Stimulated activated CD4-positive, alpha-beta T cell treated with anti-CD3 and anti-CD28 coated beads, Interleukin-4, amount 100 ng/mL, for 48 hours (primary cell): Measurements from ENCODE around the gene CCDC85B.
"Not testable (repeated sequence)": the region's sequence is repeated elsewhere in the genome, so short reads cannot be mapped to it uniquely, and the experiment has no call there.

Source experiments
- DNase-seq, 2 donors: peaks; one replicate each; pipeline ENCODE4 v3.0.0-alpha.2; 2020; ENCODE audit warnings: low read depth in 2 of 2

Gene CCDC85B

DNA sequence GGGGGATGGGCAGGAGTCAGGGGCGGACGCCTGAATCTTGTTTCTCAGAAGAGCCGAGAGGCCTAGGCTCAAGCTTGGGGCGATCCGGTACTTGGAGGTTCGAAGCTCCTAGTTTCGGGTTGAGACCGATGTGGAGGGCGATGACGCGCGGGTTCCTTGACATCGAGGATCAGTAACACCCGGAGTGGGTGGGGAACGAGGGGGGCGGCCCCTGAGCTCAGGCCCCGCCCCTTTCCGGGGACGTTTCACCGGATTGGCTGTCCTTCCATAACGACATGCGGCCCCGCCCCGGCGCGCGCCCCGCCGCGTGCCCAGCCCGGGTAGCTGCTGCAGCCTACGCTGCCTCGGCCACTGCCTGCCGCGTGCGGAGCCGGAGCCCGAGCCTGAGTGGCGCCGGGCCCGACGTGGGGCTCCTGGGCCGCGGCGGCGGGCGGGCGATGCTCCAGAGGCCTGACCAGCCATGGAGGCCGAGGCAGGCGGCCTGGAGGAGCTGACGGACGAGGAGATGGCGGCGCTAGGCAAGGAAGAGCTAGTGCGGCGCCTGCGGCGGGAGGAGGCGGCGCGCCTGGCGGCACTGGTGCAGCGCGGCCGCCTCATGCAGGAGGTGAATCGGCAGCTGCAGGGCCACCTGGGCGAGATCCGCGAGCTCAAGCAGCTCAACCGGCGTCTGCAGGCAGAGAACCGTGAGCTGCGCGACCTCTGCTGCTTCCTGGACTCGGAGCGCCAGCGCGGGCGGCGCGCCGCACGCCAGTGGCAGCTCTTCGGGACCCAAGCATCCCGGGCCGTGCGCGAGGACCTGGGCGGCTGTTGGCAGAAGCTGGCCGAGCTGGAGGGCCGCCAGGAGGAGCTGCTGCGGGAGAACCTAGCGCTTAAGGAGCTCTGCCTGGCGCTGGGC is at the start of gene CCDC85B:
Gene CCDC85B, plus strand, starts transcription at position 350 of the 895 bp plus-strand sequence. Its CDS starts 111 bp downstream, at position 461.
- DNase-seq, result peak; percentile 97

DNA sequence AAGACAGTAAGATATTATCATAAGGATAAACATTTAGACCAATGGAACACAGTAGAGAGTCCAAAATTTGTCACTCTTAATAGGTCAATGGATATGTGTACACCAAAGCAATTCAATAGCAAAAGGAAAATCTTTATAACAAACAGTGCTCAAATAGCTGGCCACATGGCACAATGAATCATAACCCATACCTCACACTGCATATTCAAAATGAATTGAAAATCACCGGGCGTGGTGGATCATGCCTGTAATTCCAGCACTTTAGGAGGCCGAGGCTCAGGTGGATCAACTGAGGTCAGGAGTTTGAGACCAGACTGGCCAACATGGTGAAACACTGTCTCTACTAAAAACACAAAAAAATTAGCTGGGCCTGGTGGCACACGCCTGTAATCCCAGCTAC is 48.3 kb upstream of the CCDC85B start:
- DNase-seq, result no peak

DNA sequence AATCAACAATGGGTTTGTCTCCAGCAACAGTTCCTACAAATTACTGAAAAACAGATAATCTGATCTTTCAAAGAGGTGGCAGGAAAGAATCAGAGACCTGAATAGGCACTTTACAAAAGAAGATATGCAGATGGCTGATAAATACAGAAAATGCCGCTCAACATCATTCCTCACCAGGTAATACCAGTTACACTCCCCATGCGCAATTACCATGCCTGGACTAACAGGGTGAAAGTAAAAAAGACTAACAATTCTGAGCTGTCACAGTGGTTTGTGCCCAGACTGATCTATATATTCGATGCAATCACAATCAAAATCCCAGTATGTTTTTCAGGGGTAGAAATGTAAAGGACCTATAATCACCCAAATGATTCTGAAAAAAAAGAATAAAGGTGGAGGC is 46.7 kb upstream of the CCDC85B start:
- no peak for DNase-seq

DNA sequence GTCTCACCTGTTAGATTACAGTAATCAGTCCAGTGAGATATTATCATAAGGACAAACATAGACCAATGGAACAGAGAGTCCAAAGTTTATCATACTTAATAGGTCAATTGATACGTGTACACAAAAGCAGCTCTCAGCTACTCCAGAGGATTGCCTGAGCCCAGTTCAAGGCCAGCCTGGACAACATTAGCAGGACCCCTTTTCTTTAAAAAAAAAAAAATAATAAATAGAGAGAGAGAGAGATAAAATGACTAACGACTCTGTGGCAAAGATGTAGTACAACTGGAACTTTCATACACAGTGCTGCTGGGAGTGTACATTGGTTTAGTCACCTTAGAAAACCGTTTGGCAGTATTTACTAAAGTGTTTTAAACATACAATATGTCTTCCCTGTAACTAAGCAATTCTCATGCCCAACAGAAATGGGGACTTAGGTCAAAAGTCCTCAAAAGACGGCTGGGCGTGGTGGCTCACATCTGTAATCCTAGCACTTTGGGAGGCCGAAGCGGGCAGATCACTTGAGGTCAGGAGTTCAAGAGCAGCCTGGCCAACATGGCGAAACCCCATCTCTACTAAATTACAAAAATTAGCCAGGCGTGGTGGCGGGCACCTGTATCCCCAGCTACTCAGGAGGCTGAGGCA is 46.1 kb upstream of the CCDC85B start:
- no peak for DNase-seq

DNA sequence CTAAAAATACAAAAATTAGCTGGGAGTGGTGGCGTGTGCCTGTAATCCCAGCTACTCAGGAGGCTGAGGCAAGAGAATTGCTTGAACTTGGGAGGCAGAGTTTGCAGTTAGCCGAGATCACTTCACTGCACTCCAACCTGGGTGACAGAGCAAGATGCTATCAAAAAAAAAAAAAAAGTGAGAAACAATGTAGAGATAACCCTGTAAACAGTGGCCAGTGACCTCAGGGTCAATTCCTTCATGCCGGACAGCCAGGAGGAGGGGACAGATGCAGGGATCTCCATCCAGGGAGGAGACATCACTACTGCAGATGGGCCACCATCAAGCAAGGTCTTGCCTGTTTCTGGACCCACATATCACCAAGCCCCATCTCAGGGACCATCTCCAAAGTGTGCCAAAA is 42.7 kb upstream of the CCDC85B start:
- DNase-seq, result no peak

DNA sequence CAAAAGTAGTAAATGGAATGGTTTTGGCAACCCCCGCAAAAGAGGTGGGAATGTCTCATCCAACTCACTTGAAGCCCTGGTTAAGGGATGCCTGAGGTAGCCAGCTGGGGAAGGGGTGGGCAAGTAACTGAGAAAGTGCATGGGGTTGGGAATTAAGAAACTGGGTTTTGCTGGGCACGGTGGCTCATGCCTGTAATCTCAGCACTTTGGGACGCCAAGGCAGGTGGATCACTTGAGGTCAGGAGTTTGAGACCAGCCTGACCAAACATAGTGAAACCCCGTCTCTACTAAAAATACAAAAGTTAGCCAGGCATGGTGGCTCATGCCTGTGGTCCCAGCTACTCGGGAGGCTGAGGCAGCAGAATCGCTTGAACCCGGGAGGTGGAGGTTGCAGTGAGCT is 41.8 kb upstream of the CCDC85B start:
- not testable (repeated sequence) for DNase-seq

DNA sequence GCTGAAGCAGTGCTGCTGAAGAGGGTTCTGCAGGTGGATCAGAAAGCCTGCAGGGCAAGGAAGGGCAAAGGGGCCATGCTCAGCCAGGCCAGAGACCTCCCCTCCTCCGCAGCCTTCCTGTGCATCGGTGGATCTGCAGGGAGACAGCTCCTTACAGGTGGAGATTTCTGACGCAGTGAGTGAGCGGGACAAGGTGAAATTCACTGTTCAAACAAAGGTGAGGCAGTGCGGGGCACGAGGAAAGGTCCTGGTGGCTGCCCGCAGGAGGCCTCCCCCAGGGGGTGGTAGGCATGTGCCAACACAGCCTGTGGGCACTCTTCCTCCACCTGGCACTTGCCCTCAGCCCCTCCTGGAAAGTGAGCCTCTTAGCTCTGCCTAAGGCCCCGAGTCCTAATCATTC is 41.1 kb upstream of the CCDC85B start:
- DNase-seq, result no peak

DNA sequence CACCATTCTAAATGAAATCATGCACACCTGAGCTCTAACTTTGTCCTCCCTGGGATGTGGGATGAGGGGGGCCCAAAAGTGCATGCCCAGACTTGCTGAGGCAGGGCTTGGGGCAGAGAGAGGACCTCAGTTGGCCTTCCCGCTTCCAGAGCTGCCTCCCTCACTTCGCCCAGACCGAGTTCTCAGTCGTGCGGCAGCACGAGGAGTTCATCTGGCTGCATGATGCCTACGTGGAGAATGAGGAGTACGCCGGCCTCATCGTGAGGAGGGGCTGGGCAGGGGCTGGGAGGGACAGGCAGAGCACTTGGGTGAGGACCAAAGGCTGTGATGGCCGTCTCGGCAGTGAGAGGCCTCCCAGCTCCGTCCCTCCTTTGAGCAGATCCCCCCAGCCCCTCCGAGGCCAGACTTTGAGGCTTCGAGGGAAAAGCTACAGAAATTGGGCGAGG is 40.7 kb upstream of the CCDC85B start:
- DNase-seq, result no peak

DNA sequence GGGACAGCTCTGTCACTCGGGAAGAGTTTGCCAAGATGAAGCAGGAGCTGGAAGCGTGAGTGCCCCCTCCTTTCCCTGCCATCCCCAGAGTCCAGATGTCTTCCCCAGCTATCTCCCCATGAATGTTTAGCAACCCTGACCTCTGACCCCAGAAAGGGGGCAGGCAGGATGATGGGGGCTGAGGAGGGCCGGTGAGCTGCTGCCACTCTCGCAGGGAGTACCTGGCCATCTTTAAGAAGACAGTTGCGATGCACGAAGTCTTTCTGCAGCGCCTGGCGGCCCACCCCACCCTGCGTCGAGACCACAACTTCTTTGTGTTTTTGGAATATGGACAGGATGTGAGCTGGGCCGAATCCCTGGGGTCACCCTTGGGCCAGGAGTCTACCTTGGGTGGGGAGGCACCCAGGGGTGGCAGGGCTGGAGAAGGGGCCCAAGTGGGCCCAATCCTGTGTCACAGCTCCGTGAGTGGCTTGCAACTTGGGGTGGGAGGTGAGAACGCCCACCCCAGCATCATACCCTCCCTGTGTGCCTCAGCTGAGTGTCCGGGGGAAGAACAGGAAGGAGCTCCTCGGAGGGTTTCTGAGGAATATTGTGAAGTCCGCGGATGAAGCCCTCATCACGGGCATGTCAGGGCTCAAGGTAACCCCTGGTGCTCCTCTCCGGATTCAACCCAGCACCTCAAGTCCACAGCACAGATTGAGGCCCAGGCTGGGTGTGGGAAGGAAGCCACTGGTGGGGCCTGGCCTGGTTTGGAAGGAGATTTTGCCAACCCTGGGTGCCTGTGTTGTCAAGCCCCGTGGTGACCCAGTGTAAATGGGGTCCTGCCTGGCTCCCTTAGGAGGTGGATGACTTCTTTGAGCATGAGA is 40.0 kb upstream of the CCDC85B start:
- DNase-seq, result no peak

DNA sequence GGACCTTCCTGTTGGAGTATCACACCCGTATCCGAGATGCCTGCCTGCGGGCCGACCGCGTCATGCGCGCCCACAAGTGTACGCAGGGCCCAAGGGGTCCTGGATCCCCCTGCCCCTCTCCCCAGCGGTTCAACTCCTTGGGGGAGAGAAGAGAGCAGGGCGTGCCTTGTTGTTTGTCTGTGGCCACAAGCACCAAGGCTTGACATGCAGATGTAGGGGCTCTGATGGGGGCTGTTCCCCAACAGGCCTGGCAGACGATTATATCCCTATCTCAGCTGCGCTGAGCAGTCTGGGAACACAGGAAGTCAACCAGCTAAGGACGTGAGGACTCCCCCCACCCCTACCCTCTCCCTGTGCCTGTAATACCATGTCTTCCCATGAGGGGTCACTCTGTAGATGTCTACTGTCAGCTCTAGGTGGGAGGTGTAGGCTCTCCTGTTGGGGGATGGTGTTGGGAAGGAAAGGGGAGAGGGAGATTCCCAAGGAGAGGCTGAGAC is 39.3 kb upstream of the CCDC85B start:
- DNase-seq, result no peak

DNA sequence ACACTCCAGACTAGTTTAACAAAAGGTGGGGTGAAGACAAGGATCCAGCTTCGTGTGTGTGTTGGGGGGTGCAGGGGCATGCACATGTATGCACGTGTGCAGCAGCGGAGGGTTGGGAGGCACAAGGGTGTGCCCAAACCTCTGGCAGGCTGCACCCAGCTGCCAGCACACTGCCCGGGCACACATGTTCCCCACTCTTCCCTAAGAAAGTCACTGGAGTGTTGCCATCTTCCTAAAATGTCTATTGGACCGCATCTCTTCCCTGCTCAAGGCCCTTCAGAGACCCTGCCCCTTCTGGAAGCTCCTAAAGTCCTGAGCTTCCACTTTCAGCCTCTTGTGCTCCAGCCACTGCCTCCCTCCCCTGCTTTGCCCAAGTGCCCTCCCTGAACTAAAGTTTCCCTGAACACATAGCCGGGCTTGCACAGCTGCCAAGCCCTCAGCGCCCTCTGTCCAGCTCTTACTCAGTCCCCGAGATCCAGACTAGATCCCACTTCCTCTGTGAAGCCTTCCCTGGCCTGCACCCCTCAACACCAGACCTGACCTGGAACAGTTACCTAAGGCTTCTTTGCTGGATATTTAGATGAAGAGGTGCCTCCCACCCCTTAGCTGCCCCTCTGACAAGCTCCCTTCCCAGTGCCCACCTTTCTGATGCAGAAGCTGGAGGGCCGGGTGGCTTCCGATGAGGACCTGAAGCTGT is 38.5 kb upstream of the CCDC85B start:
- no peak for DNase-seq

DNA sequence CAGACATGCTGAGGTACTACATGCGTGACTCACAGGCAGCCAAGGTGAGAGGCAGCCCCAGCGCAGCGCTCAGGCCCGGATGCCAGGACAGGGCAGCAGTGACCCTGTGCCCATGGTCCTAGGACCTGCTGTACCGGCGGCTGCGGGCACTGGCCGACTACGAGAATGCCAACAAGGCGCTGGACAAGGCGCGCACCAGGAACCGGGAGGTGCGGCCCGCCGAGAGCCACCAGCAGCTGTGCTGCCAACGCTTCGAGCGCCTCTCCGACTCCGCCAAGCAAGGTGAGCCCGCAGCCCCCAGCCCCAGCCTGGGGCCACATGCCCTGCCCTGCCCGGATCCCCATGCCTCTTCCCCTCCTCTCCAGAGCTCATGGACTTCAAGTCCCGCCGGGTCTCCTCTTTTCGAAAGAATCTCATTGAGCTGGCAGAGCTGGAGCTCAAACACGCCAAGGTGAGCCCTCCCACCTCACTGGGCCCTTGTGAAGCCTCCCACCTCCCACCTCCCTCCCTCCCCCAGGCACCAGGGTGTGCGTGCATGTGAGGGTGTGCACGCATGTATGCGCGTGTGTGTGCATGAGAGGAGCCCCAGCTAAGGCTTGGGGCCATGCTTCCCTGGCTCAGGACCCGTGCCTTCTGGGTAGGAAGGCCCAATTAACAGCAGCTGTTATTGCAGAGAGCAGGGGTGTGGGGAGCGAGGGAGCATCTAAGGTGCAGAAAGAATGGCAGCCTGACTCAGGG is 37.8 kb upstream of the CCDC85B start:
- no peak for DNase-seq

DNA sequence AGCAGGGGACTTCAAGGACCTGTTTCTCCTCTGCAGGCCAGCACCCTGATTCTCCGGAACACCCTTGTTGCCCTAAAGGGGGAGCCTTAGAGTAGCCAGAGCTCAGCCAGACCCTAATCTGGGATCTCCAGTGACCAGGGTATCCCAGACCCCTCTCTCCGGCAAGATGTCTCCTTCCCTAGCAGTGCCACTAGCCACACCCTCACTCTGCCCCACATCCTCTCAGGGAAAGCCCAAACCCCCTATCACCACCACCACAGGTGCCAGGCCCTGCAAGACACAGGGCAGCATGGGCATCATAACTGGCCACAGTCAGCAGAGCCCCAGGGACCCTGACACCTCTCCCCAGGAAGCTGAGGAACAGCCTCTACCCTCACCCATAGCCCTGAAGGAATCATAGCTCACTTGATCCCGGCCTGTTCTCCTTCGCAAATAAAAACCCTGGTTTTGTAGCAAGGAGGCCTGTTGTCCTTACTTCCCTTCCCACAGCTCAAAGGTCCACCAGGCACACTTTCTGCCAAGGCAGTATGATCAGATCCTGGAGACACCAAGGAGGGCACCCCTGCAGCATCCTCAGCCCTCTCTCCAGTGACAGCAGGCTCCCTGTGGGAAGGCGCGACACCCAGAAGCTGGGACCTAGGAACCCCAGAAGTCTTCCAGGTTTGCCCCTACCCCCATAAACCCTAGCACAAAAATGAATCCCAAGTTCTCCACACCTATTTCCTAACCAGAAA is 37.1 kb upstream of the CCDC85B start:
- DNase-seq, result no peak

DNA sequence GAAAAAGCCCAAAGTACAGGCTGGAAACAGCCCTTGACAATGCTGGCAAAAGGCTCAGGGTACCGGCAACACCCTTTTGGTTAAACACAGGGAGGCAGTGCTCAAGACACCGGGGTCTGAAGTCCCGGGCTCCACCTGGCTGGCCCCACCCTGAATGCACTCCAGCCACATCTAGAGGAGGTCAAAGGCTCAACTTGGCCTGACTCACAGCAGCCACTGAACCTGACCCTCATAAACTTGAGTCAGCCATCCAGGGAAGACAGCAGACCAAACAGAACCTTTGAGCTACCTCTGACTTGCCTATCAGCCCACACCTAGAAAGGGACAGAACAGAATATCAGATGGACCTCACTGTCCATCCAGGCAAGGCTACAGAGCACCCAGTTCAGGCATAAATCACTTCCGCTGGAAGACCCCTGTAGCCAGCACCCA is 36.3 kb upstream of the CCDC85B start:
- no peak for DNase-seq

DNA sequence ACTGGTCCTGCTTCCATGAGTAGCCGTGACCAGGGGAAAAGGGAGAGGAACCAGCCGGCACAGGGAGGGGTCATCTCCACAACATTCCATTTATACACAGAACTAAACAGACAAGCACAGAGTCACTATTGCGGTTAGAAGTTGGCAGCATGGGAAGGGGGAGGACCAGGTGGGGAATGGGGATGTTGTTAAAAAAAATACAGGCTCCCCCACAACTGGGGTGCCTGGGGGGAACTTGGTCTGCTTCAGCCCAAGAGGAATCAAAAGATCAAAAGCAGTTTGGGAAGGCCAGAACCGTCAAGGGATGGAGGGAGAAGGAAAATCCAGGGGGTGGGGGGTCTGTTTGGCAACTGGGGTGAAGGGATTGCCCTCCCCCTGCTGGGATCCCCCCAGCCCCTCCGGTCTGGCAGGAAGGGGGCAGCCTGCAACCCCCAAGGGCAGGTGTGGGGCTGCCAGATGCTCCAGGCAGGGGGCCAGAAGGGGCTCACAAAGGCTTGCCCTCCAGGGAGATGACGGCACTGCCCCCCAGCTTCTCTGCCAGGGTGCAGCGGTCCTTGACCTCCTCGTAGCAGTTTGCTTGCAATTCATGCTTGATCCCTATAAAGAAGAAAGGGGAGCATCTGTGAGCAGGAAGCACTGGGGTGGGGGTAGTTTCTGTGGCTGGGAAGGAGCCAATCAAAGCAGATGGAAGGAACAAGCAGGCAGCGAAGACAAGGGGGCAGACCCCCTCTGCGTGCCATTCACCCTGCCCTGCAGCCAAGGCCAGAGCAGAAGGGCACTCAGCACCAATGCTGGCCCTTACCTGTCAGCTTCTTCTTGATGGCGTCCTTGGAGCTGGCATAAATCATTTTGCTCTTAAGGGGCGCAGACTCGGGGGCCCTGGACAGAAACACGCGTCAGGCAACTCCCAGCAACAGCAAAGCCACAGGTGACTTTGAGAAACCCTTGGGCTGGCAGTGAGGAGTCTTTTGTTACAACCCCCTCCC is 35.3 kb upstream of the CCDC85B start:
- DNase-seq, result no peak

DNA sequence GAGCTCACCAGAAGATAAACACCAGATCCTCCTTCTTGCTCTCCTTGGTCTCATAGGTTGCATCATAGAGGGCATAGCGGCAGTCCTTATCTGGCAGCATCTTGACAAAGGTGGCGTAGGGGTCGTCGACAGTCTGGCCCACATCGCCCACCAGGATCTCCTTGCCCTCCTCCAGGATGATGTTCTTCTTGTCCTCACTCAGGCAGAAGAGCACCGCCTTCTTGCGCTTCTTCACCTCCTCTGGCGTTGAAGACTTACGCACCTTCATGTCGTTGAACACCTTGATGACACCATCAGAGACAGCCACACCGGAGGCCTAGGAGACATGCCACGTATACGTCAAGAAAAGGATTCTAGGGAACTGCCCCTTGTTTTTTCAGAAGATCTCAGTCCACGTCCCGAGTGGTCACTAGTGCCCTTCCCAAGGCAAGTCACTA is 34.5 kb upstream of the CCDC85B start:
- DNase-seq, result no peak

DNA sequence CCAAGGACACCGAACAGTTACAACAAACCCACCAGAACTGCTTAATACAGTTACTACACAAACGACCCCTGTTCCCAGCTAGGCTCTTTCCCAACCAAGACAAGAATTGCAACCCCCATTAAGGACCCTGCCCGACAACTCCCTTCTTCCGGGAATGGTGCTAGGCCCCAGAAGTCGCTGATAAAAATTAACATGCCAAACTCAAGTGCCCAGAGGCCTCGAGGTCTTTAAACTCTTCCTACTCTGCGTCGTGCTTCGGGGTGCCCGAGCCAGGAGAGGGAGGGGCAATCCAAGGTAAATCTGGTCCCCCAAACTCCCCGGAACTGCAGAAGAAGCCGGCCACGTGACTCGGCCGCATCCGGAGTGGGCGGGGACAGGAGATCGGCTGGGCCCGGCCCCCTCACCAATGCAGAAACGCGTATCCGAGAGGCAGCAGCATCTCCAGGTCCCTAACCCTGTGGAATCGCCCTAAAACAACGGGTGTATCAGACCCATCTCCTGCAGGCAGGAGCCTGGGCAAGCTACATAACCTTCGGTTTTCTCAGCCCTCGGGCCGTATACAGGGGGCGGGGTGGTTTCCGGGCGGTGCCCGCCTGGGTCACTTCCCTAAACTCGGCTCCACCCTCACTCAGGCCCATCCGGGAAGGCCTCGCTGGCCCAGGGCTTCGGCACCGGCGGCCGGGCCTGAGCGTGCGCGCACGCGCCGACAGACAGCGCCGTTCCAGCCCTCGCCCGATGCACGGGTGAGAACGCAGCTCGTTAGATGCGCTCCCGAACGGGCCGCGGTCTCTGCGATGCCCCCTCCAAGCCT is 33.6 kb upstream of the CCDC85B start:
- DNase-seq, result peak; percentile 75 to 82

DNA sequence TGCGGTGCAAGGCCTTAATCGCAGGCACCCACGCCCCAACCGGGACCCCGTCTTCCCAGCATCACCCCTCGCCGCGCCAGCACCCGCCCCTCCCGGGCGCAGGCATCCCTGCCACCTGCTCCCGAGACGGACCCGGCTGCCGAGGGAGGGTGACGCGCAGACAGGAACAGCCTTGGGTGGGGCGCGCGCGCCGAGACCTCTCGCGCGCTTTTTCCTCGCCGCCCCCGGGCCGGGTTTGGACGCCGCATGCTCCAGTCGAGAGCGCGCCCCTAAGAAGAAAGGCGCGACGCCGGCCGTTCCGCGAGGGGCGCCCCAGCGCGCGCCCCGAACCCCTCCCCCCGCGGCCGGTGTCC is 33.0 kb upstream of the CCDC85B start:
- DNase-seq, result peak in 1 of 2 donors; percentile 54
